Rectal smooth muscle tissue (tissue), 1 donor: ENCODE measurements around the gene PPP2R1B.
A peak's percentile ranks its signal among the peaks of the same experiment; 100 is the strongest.

Experiments
- H3K27ac ChIP-seq: one replicate; pipeline ENCODE4 v1.7.0; 2013; ENCODE audit warnings: low read depth, low read length, inconsistent platforms
- H3K27me3 ChIP-seq: one replicate; pipeline ENCODE4 v1.7.0; 2013; ENCODE audit warnings: low read length; ENCODE audit not compliant: control insufficient read depth, insufficient read depth
- H3K36me3 ChIP-seq: one replicate; pipeline ENCODE4 v1.7.0; 2013; ENCODE audit warnings: low read length; ENCODE audit not compliant: control insufficient read depth, insufficient read depth
- H3K4me1 ChIP-seq: one replicate; pipeline ENCODE4 v1.7.0; 2013; ENCODE audit warnings: low read length; ENCODE audit not compliant: control insufficient read depth, insufficient read depth
- H3K4me3 ChIP-seq: one replicate; pipeline ENCODE4 v1.7.0; 2013; ENCODE audit warnings: low read length
- H3K9ac ChIP-seq: one replicate; pipeline ENCODE4 v1.7.0; 2013; ENCODE audit warnings: low read length

The PPP2R1B gene

GRCh38 chr11:111736621-111737443 is 29.4 kb downstream of the PPP2R1B start:
- Histone ChIP-seq H3K27me3 (no peaks in the 10 kb centered on the region), H3K4me1 (peaks cover 54% of the 10 kb centered on the region), H3K27ac (peak overlapping the region; percentile 93), H3K4me3 (no peak overlapping the region), H3K36me3 (peaks cover 5% of the 10 kb centered on the region), H3K9ac (no peak overlapping the region)

GRCh38 chr11:111736181-111736590 is 30.0 kb downstream of the PPP2R1B start:
- Histone ChIP-seq H3K4me1 (peaks cover 54% of the 10 kb centered on the region), H3K9ac (no peak overlapping the region), H3K27ac (peak overlapping the region; percentile 93), H3K27me3 (no peaks in the 10 kb centered on the region), H3K36me3 (peaks cover 5% of the 10 kb centered on the region), H3K4me3 (no peak overlapping the region)

- Histone ChIP-seq H3K27ac (peak overlapping the region; percentile 93), H3K36me3 (no peaks in the 10 kb centered on the region), H3K4me1 (peaks cover 54% of the 10 kb centered on the region)
These were observed 30.7 kb downstream of the PPP2R1B start for GRCh38 chr11:111735262-111736116.

GRCh38 chr11:111734954-111735261 is 31.3 kb downstream of the PPP2R1B start:
- Histone ChIP-seq H3K4me1 (peaks cover 54% of the 10 kb centered on the region), H3K36me3 (no peaks in the 10 kb centered on the region), H3K4me3 (peak overlapping the region; percentile 37), H3K9ac (no peak overlapping the region), H3K27ac (peak overlapping the region; percentile 93), H3K27me3 (no peaks in the 10 kb centered on the region)

More at GRCh38 chr11:111735262-111736116, 30.7 kb downstream of the PPP2R1B start:
- Histone ChIP-seq H3K4me3 (peak overlapping the region; percentile 31), H3K9ac (no peak overlapping the region), H3K27me3 (no peaks in the 10 kb centered on the region)

DNA sequence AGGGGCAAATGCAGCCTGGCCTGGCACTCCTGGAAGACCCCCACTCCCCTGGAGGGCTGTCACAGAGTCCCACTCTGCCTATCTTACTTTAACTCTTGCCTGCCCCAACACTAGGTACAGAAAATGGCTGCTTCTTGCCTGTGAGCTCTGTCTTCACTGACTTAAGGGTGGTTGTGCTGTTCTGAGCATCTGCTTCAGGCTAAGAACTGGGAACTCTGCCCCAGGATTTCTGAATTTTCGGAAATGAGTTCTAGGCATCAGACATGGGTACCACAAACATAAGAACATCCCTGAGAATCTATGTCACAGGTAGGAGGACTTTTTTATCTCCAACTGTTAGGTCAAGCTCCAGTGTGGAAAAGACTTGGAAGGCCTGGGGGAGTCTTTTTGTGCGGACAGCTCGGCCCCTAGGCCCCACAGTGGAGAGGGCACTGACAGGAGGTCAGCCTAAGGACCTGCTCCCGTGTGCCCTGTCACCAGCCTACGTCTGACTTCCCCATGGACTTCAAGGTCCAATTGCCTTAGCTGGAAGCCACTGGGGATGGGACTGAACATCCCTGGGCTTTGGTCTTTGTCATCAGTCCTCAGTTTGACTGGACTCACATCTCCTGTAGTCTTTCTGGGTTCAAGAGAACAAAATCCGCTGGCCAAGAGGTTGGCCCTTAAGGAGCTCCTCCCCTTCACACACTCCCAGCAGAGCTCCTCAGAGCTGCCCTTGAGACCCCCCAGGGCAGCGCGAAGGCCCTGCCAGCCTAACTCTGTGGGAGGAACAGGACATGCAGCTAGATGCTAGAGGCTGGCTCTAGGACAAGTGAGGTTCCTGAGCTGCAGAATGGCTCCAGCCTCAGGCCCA is 31.9 kb downstream of the PPP2R1B start:
- peak overlapping the region; percentile 93 for H3K27ac ChIP-seq
- no peaks in the 10 kb centered on the region for H3K36me3 ChIP-seq
- no peaks in the 10 kb centered on the region for H3K27me3 ChIP-seq
- no peak overlapping the region for H3K9ac ChIP-seq
- peaks cover 54% of the 10 kb centered on the region for H3K4me1 ChIP-seq
- H3K4me3 ChIP-seq = peak overlapping the region; percentile 37

DNA sequence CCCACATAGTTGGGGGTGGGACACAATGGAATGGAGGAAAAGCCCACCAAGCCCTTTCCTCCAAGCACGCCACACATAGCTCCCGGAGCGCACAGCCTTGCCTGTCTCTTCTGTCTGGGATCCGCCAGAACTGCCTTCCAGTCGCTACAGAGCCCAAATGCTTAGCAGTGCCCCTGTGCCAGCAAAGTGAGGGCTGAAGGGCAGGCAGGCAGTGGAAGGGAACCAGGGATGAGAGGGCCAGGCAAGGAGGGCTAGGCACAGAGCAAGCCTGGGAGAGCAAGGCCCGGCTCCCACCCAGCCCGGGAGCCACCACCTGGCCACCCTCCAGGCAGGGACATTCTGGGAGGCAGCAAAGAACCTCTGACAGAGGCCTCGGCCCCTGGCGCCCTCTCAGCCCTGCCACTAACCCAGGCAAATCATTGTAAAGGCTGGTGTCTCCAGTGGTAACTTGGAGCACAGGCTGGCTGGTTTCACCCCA is 32.5 kb downstream of the PPP2R1B start:
- peak overlapping the region; percentile 93 for H3K27ac ChIP-seq
- H3K36me3 ChIP-seq = peaks cover 2% of the 10 kb centered on the region
- H3K4me3 ChIP-seq = peak overlapping the region; percentile 5
- no peaks in the 10 kb centered on the region for H3K27me3 ChIP-seq
- no peak overlapping the region for H3K9ac ChIP-seq
- peaks cover 54% of the 10 kb centered on the region for H3K4me1 ChIP-seq

GRCh38 chr11:111733016-111733415 is 33.2 kb downstream of the PPP2R1B start:
- Histone ChIP-seq H3K4me3 (no peak overlapping the region), H3K9ac (no peak overlapping the region), H3K27me3 (no peaks in the 10 kb centered on the region), H3K27ac (peak overlapping the region; percentile 93), H3K4me1 (peaks cover 52% of the 10 kb centered on the region), H3K36me3 (peaks cover 2% of the 10 kb centered on the region)

DNA sequence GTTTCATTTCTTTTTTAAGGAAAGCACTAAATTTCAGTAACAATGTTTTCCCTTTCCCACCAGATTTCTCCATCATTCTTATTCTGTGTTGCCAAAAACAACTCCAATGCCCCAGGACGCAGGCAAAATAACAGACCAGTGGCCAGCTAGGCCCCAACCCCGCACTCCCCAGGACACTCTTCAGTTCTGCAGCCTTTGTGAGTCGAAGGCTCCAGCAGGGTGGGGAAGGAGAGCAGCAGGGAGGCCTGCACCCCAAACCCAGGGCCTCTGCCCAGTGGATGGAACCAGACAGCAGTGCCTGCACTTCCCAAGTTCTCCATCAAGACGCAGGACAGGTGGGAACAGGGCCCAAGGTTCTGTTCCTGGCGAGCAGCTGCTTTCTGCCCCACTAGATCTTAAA is 34.4 kb downstream of the PPP2R1B start:
- Histone ChIP-seq H3K4me3 (no peak overlapping the region), H3K9ac (no peak overlapping the region), H3K27me3 (no peaks in the 10 kb centered on the region), H3K4me1 (peaks cover 42% of the 10 kb centered on the region), H3K36me3 (peaks cover 9% of the 10 kb centered on the region), H3K27ac (no peak overlapping the region)

DNA sequence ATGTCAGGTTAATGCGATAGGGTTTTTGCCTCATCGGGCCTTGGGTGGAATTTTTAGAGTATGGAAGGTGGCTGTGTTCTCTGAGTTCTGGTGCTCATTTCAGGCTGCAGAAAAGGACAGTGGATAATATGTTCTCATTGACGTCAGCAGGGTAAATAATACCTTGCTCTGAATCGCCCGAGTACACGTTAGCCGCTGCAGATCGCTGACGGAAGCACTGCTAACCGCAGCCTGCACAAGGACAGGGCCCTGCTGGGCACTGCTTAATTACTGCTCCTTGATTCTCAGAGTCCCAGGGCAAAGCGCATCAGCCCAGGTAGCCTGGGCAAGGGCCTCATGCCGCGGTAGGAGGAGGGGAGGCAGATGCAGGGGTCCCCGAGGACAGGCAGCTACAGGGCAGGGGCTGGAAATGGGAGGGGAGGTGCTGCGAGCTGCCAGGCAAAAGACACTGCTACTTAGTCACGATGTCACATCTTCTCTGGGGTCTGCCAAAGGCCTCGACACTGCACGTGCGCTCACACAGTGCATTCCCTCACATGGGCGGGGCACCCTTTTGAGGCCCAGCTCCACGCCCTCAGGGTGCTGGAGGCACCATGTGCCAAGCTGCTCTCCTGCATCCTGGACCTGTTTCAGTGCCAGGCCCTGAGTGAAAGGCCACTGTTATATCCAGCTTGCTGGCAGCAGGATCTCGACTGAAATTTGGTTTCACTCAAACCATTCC is 35.2 kb downstream of the PPP2R1B start:
- Histone ChIP-seq H3K27ac (no peak overlapping the region), H3K4me3 (no peak overlapping the region), H3K36me3 (peaks cover 16% of the 10 kb centered on the region), H3K27me3 (no peaks in the 10 kb centered on the region), H3K9ac (no peak overlapping the region), H3K4me1 (peaks cover 34% of the 10 kb centered on the region)

DNA sequence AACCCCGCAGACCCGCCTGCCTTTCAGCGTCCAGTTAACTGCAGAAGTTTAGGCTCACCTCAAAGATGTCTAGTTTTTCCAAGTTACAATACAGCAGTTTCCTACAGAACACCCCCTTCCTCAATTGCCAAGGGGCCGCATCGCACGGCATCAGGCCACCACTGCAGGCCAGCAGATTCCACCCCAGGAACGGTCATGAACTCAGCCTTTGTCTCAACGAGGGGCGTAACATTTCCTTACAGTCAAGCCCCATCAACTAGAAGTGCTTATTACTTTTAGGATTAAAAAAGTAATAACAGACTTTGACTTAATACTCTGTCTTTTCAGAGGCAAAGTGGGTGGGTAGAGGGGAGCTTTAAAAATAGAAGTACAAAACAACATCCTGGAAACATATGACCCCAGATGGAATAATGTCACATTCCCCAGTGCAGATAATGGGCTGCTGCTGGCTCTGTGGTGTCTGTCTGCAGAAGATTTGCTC is 36.3 kb downstream of the PPP2R1B start:
- H3K4me1 ChIP-seq = peaks cover 22% of the 10 kb centered on the region
- H3K36me3 ChIP-seq = peaks cover 16% of the 10 kb centered on the region
- H3K9ac ChIP-seq = no peak overlapping the region
- H3K27ac ChIP-seq = no peak overlapping the region
- no peaks in the 10 kb centered on the region for H3K27me3 ChIP-seq
- no peak overlapping the region for H3K4me3 ChIP-seq

- Histone ChIP-seq H3K4me1 (peaks cover 16% of the 10 kb centered on the region), H3K27ac (peak overlapping the region; percentile 20), H3K4me3 (no peak overlapping the region), H3K27me3 (no peaks in the 10 kb centered on the region), H3K36me3 (peaks cover 21% of the 10 kb centered on the region), H3K9ac (no peak overlapping the region)
These were observed 36.9 kb downstream of the PPP2R1B start for GRCh38 chr11:111729071-111729830.
